GM08714 (cell line): Measurements from ENCODE around the gene PFKL.
"Not testable (repeated sequence)": the region's sequence is repeated elsewhere in the genome, so short reads cannot be mapped to it uniquely, and the experiment has no call there.

Experiments
- H3K4me3 ChIP-seq: fragments of 200-500 bp; sonication (Bioruptor generic); 2 replicates; pipeline ENCODE4 v1.5.1; 2014; ENCODE audit warnings: mild to moderate bottlenecking, low read length, inconsistent platforms
- ZNF274 ChIP-seq: IDR thresholded peaks from 2 replicates; pipeline ENCODE4 v1.6.1; 2012; ENCODE audit warnings: mild to moderate bottlenecking, low read depth, low read length

The PFKL gene

DNA sequence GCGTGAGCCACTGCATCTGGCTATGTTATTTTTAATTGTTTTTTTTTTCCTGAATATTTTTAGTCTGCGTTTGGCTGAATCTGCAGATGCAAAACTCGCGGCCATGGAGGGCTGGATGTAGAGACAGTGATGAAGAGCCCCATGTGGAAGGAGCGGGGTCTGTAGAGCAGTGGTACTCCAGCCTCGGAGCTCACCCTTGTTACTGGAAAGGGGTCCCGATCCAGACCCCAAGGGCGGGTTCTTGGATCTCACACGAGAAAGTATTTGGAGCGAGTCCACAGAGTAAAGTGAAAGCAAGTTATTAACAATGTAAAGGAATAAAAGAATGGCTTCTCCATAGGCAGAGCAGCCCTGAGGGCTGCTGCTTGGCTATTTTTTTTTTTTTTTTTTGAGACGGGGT lies 56.3 kb downstream of the PFKL start:
- no peak for TF ChIP-seq ZNF274
- no peak overlapping the region for H3K4me3 ChIP-seq

DNA sequence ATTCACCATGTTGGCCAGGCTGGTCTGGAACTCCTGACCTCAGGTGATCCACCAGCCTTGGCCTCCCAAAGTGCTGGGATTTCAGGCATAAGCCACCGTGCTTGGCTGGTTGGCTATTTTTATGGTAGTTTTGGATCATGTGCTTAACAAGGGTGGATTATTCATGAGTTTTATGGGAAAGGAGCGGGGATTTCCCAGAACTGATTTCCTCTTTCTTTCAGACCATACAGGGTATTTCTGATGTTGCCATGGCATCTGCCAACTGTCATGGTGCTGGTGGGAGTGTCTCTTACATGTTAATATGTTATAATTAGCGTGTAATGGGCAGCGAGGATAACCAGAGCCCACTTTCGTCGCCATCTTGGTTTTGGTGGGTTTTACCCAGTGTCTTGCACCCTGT lies 56.8 kb downstream of the PFKL start:
- no peak overlapping the region for H3K4me3 ChIP-seq
- no peak for TF ChIP-seq ZNF274

DNA sequence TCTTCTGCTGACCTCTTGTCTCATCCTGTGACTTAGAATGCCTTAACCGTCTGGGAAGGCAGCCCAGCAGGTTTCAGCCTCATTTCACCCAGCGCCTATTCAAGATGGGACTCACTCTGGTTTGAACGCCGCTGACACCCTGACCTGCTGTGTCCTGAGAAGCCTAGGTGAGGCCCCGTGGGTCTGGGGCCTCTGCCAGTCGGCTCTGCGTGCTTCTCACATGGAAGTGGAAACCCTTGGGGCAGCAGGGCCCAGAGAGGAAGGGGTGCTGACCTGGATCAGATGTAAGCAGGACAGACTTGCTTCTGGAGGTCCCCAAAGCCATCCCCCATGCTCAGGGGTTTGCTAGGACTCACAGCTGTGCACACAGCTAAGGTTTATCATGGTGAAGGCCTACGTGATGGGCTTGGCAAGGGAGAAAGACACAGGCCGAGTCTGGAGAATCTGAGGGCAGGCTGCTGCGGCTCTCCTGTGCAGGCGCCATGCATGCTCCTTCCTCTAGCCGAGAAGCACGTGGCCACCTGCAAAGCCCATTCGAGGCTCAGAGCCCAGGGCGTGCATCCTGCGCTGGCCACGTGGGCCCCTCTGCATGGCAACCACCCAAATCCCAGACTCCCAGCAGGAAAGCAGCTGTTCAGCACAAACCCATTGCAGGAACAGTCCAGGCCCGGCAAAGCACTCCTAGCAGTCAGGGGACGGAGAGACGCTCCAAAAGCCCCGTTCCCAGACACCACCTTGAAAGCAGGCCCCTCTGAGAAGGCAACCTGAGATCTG lies 57.4 kb downstream of the PFKL start:
- no peak overlapping the region for H3K4me3 ChIP-seq
- no peak for TF ChIP-seq ZNF274

DNA sequence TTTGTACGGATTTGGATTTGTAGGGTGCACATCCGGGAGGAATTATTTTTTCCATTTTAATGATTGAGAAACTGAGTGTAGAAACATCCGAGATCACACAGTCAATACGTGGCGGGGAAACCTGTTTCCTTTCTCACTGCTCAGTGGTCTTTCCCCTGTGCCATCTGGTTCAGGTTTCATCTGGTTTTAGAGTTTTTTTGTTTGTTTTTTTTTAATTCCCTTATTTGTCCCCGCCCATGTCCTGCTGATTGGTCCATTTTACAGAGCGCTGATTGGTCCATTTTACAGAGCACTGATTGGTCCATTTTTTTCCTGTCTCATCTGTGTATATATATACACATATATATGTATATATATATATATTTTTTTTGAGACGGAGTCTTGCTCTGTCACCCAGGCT lies 59.5 kb downstream of the PFKL start:
- TF ChIP-seq ZNF274 = no peak
- no peak overlapping the region for H3K4me3 ChIP-seq

DNA sequence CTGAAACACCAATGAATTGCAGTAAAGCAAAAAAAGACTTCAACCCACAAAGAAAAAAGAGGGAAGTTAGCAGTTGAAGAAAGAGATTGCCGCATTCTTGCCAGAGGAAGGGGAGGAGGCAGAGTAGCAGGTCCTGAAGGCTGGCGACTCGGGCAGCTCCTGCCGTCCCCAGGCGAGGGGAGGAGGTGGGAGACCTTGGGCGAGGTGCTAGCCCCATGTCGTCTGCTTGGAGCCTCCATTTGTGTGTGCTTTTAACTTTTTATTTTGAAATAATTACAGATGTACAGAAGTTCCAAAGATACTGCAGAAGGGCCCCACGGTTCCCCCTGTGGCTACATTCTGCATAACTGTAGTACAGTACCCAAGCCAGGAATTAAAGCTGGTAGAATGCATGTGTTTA lies 60.3 kb downstream of the PFKL start:
- no peak for TF ChIP-seq ZNF274
- no peak overlapping the region for H3K4me3 ChIP-seq

DNA sequence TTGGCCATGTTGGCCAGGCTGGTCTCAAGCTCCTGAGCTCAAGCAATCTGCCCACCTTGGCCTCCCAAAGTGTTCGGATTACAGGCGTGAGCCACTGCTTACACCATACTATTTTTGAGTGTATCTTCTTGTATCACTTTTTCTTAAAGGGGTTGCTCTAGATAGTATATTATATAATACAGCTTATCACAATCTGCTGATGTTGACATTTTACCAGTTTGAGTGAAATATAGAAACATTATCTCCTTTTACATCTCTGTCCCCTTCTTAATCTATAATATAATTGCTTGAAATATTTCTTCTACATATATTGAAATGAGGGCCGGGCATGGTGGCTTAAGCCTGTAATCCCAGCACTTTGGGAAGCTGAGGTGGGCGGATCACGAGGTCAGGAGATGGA lies 62.0 kb downstream of the PFKL start:
- H3K4me3 ChIP-seq = not testable (repeated sequence)

DNA sequence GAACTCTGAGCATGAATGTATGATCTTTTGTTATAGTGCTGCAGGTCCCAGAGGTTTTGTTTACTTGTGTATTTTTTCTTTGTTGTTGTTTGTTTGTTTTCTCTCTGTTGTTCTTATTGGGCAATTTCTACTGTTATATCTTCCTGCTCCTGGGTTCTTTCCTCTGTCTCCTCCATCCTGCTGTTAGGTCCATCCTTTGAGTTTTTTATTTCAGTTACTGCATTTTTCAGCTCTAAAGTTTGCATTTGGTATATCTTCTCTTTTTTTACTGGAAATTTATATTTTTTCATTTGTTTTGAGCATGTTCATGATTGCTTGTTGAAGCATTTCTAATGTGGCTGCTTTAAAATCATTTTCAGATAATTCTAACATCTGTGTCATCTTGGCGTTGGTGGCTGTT lies 63.4 kb downstream of the PFKL start:
- no peak overlapping the region for H3K4me3 ChIP-seq
- TF ChIP-seq ZNF274 = no peak

DNA sequence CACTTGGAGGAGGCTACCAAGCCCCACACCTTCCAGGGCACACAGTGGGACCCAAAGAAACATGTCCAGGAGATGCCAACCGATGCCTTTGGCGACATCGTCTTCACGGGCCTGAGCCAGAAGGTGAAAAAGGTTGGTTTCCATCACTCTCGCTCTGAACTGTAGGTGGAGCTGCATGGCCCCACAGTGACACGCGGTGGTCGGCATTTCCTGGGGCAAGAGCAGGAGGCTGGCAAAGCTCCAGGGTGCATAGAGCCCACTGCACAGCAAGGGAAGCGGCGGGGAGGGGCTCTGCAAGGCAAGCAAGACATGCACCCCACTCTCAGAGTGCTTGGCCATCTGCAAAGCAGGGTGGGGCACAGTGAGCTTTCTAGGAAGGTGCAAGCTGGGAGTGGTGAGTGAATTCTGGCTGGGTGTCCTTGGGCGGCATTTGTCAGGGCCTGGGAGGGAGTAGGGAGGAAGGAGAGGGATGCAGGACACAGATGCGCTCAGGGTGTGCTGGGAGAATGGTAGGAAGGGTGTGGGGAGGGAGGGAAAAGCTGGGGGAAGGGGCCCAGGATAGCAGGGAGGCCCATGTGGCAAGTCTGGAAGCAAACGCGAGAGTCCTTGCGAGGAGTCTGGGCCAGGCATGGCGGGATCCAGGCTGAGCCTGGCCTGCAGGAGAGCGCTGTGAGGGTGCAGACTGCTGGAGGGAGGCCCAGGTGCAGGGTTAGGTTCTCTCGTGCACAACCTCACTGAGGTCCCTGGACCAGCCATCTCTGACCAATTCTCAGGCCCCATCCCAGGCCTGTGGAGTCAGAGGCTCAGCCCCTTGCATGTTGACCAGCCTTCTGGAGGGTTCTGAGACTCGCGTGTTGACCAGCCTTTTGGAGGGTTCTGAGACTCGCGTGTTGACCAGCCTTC lies 64.5 kb downstream of the PFKL start:
- H3K4me3 ChIP-seq = no peak overlapping the region
- TF ChIP-seq ZNF274 = no peak

DNA sequence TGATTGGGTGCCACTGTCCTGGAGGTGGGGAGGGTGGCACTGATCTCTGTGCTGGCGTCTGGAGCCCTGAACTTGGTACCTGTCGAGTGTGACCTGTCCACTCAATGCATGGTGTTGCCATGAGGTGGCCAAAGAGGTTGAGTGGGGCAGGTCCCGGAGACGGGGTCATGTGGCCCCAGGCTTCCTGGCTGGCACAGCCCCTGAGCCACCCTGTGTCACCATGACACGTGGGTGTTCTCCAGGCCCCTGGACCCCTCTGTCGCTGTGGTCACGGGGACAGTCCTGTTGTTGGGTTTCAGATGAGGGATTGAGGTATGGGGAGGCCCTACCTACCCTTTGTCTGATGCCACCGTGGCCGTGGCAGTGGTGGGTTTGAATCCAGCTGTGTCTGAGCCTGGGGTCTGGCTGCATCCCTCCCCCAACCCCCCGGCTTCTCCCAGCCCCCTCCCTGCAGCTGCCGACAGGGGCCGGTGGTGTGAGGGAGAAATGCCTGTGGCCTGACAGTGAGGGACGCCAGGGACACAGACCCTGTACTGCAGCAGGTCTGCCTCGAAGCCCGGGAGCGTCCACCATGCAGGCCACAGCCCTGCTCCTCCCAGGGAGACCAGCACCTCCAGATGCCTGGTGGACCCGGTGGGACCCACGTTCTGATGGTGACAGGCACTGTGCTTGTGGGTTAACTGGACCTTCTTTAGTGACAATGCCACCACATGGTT lies 65.6 kb downstream of the PFKL start:
- TF ChIP-seq ZNF274 = no peak
- H3K4me3 ChIP-seq = no peak overlapping the region

DNA sequence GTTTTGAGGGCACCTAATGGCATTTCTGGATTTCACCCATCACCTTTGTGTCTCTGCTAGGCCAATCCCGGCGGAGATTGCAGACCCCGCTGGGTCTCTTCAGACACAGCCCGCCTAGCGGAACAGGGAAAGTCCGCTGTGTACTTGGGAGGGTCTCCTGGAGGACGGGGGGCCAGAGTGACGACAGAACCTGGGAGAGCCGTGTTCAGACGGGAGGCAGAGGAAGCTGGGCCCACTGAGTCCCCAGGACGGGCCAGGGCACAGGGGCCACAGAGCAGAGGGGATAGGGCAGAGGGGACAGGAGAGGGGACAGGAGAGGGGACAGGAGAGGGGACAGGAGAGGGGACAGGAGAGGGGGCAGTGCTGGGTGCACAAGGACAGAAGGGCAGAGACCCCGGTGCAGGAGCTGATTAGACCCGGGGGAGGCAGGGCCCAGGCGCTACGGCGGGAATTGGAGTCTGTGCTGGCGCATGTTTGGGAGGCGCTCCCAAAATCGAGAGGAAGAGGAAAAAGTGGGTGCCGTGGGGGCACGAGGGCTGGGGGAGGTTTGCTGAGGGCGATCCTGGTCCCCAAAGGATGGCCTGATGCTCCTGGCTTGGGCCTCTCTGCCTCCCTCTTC lies 66.2 kb downstream of the PFKL start:
- H3K4me3 ChIP-seq = no peak overlapping the region
- no peak for TF ChIP-seq ZNF274

DNA sequence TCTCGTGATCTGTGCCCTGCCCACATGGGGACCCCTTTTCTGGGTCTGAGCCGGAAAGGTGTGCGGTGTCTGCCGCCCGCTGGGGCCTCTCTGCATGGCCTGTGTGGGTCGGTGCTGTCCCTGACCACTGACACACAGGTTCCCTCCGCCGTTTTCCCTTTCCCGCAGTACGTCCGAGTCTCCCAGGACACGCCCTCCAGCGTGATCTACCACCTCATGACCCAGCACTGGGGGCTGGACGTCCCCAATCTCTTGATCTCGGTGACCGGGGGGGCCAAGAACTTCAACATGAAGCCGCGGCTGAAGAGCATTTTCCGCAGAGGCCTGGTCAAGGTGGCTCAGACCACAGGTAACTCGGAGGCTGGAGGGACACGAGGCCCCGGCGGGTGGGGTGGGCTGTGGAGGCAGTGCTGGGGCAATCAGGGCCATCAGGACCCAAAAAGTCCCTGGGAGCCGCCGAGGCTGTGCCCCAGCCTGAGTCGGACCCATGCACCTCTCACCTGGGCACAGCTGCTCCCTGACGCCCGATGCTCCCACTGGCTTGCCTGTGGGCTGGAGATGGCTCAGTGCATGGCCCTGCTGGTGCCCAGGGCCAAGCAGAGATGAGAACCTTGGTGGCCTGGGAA lies 66.8 kb downstream of the PFKL start:
- H3K4me3 ChIP-seq = no peak overlapping the region
- TF ChIP-seq ZNF274 = no peak

DNA sequence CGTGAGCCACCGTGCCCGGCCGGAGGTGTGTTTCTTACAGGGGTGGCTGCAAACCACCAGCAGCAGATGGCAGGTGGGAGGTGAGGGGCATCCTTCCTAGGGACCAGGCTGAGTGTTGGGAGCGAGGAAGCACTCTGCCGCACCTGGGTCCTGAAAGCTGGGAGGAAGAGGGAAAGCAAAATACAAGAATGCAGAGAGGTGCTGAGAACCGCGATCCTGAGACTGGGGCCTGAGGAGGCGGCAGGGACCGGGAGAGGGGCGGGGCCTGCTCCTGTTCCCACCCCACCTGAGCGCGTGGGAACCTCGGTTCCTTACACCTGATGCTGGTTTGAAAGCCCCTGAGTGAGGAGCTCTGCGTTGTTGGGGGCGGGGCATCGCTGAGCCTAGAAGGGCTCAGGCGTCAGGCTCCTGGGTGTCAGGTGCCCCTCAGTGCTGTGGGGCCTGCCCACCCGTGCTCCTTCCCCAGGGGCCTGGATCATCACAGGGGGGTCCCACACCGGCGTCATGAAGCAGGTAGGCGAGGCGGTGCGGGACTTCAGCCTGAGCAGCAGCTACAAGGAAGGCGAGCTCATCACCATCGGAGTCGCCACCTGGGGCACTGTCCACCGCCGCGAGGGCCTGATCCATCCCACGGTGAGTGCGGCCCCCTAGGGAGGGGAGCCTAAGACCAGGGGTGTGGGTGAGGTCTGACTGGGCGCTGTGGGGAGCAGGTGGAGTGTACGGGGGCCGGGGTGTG lies 69.0 kb downstream of the PFKL start:
- TF ChIP-seq ZNF274 = no peak
- no peak overlapping the region for H3K4me3 ChIP-seq

DNA sequence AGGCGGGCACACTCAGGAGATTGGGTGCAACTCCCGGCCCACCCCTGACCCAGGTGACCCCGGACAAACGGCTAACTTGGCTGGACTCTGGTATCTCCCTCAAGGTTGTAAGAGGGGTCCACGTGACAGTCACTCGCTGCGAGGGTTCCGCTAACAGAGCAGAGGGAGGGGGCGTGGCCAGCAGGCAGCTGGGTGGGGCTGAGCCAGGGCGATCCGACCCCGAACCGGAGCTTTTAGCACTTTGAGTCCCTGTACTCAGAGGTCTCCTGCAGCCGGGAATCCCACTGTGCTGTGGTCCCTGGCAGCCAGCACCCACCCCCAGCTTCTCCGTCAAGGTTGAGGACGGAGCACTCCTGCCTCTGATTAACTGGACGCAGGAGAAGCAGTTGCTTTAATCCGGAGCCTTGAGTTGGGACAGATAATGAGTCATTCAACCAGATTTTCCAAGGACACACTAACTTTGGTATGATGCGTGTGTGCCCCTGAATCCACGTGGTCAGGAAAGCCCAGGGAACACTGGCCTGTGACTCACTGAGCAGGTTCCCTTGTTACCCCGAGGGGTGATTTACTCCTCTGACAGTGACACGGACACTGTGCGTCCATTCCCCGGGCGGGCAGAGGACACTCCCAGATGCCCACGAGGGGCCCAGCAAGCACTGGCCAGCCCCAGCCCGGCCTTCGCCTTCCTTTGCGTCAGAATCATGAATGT lies 70.3 kb downstream of the PFKL start:
- TF ChIP-seq ZNF274 = no peak
- no peak overlapping the region for H3K4me3 ChIP-seq
